Measurements from ENCODE around the gene MOGAT1. TPM values are rescaled to one million over a fixed set of nuclear protein-coding genes. Genes with fewer than 3 reads are reported as not detected.

Gene MOGAT1
- total and polyA plus RNA-seq, 2 of the 13 experiments (the other 11 are each of a cell fraction or from before 2014, with no cell fraction given), result 0.98 to 4.3 TPM

- TF ChIP-seq BCL3 (CRISPR knock-in tag; IDR thresholded peaks at IDR 0.05) (no peak), RXRB (CRISPR knock-in tag; IDR thresholded peaks at IDR 0.05; ENCODE audit: borderline replicate concordance) (peak; percentile 45; the same call in 1 of the 2 replicates), ZBTB33 (CRISPR knock-in tag; IDR thresholded peaks at IDR 0.05) (peak; percentile 49; the same call in 1 of the 2 replicates), ZNF543 (CRISPR knock-in tag; IDR thresholded peaks at IDR 0.05) (no peak), ZNF468 (CRISPR knock-in tag; IDR thresholded peaks at IDR 0.05) (no peak), YY1 (IDR thresholded peaks at IDR 0.05; ENCODE audit: insufficient read depth, insufficient replicate concordance, low read depth, low read length) (peak; percentile 23), ZKSCAN8 (CRISPR knock-in tag; IDR thresholded peaks at IDR 0.05; ENCODE audit: borderline replicate concordance) (no peak), HNRNPL (IDR thresholded peaks at IDR 0.05; ENCODE audit: low read depth, low read length) (no peak), KAT8 (CRISPR knock-in tag; IDR thresholded peaks at IDR 0.05) (0 out of 2 replicates have a peak, but pooled peaks have one; percentile 31), TBX3 (IDR thresholded peaks at IDR 0.05; ENCODE audit: borderline replicate concordance) (0 out of 2 replicates have a peak, but pooled peaks have one; percentile 10), NR1H2 (CRISPR knock-in tag; IDR thresholded peaks at IDR 0.05; ENCODE audit: borderline replicate concordance, low read depth) (no peak), BHLHE40 (IDR thresholded peaks at IDR 0.05; ENCODE audit: low read length) (peak; percentile 49), SOX13 (IDR thresholded peaks at IDR 0.05) (no peak), SOX13 (CRISPR knock-in tag; conservative IDR thresholded peaks at IDR 0.05 in 1 of 2, IDR thresholded peaks at IDR 0.05 in 1 of 2) (peak in 1 of 2 experiments; percentile 61; a peak in 1 of 4 replicates), ZBTB7B (CRISPR knock-in tag; IDR thresholded peaks at IDR 0.05) (no peak), ZNF547 (CRISPR knock-in tag; IDR thresholded peaks at IDR 0.05) (no peak), ZNF350 (CRISPR knock-in tag; IDR thresholded peaks at IDR 0.05; ENCODE audit: borderline replicate concordance, low read depth) (peak; percentile 65; the same call in 1 of the 2 replicates), ZNF550 (CRISPR knock-in tag; IDR thresholded peaks at IDR 0.05; ENCODE audit: borderline replicate concordance) (no peak), ELF3 (CRISPR knock-in tag; IDR thresholded peaks at IDR 0.05) (0 out of 2 replicates have a peak, but pooled peaks have one; percentile 17), MTF2 (CRISPR knock-in tag; IDR thresholded peaks at IDR 0.05; ENCODE audit: borderline replicate concordance) (no peak), CHD4 (IDR thresholded peaks at IDR 0.05; ENCODE audit: borderline replicate concordance, low read length) (no peak), RARA (CRISPR knock-in tag; IDR thresholded peaks at IDR 0.05) (peak; percentile 14; the same call in 1 of the 2 replicates), LCORL (IDR thresholded peaks at IDR 0.05) (peak; percentile 51; the same call in 1 of the 2 replicates), LCORL (CRISPR knock-in tag; IDR thresholded peaks at IDR 0.05) (peak; percentile 78; the same call in 1 of the 2 replicates), TGIF2 (CRISPR knock-in tag; IDR thresholded peaks at IDR 0.05) (no peak), MZF1 (CRISPR knock-in tag; IDR thresholded peaks at IDR 0.05; ENCODE audit: borderline replicate concordance) (no peak), ZNF644 (CRISPR knock-in tag; IDR thresholded peaks at IDR 0.05; ENCODE audit: low read depth) (0 out of 2 replicates have a peak, but pooled peaks have one; percentile 42), ETV6 (CRISPR knock-in tag; conservative IDR thresholded peaks at IDR 0.05) (peak; percentile 21; the same call in 1 of the 2 replicates), RFXANK (CRISPR knock-in tag; IDR thresholded peaks at IDR 0.05) (no peak), ZNF614 (CRISPR knock-in tag; IDR thresholded peaks at IDR 0.05; ENCODE audit: borderline replicate concordance) (0 out of 2 replicates have a peak, but pooled peaks have one; percentile 32), BORCS8-MEF2B (CRISPR knock-in tag; IDR thresholded peaks at IDR 0.05) (0 out of 2 replicates have a peak, but pooled peaks have one; percentile 17), BCL6 (CRISPR knock-in tag; IDR thresholded peaks at IDR 0.05) (peak; percentile 59; the same call in 1 of the 2 replicates)
These were observed 36.8 kb downstream of the MOGAT1 start (continued) for GRCh38 chr2:222708274-222708710.

All from HepG2 (cell line).